Measurements from ENCODE around the gene PTPN5.

Gene PTPN5

GRCh38 chr11:18774801-18775200 lies 16.8 kb downstream of the PTPN5 start:
- no peak for DNase-seq (ENCODE audit: low read depth, low spot score)
- TF ChIP-seq CTCF (IDR thresholded peaks at IDR 0.05; ENCODE audit: low read depth, low read length), result no peak
- H3K4me3 ChIP-seq (ENCODE audit: low read depth, low read length), result no peak overlapping the region
- in situ Hi-C loops (cut with HindIII; ENCODE audit: low sequenced_read_pairs), result no loop called here

GRCh38 chr11:18773681-18774080 lies 17.9 kb downstream of the PTPN5 start:
- TF ChIP-seq CTCF (IDR thresholded peaks at IDR 0.05; ENCODE audit: low read depth, low read length), result no peak
- in situ Hi-C loops (cut with HindIII; ENCODE audit: low sequenced_read_pairs), result no loop called here
- H3K4me3 ChIP-seq (ENCODE audit: low read depth, low read length), result no peak overlapping the region
- no peak for DNase-seq (ENCODE audit: low read depth, low spot score)

GRCh38 chr11:18773104-18773503 lies 18.5 kb downstream of the PTPN5 start:
- no peak for DNase-seq (ENCODE audit: low read depth, low spot score)
- no peak overlapping the region for H3K4me3 ChIP-seq (ENCODE audit: low read depth, low read length)
- in situ Hi-C loops (cut with HindIII; ENCODE audit: low sequenced_read_pairs), result no loop called here
- no peak for TF ChIP-seq CTCF (IDR thresholded peaks at IDR 0.05; ENCODE audit: low read depth, low read length)

- no peak overlapping the region for H3K4me3 ChIP-seq (ENCODE audit: low read depth, low read length)
- no peak for DNase-seq (ENCODE audit: low read depth, low spot score)
- in situ Hi-C loops (cut with HindIII; ENCODE audit: low sequenced_read_pairs), result no loop called here
- TF ChIP-seq CTCF (IDR thresholded peaks at IDR 0.05; ENCODE audit: low read depth, low read length), result no peak
Observed at GRCh38 chr11:18772211-18772610, 19.4 kb downstream of the PTPN5 start.

GRCh38 chr11:18771266-18772035 lies 20.1 kb downstream of the PTPN5 start:
- no peak for TF ChIP-seq CTCF (IDR thresholded peaks at IDR 0.05; ENCODE audit: low read depth, low read length)
- in situ Hi-C loops (cut with HindIII; ENCODE audit: low sequenced_read_pairs), result no loop called here
- H3K4me3 ChIP-seq (ENCODE audit: low read depth, low read length), result no peak overlapping the region
- DNase-seq (ENCODE audit: low read depth, low spot score), result no peak

- H3K4me3 ChIP-seq (ENCODE audit: low read depth, low read length), result no peak overlapping the region
- no peak for TF ChIP-seq CTCF (IDR thresholded peaks at IDR 0.05; ENCODE audit: low read depth, low read length)
- DNase-seq (ENCODE audit: low read depth, low spot score), result no peak
- in situ Hi-C loops (cut with HindIII; ENCODE audit: low sequenced_read_pairs), result no loop called here
Observed at GRCh38 chr11:18770479-18771125, 21.0 kb downstream of the PTPN5 start.

Data from astrocyte of the spinal cord (primary cell).